ENCODE results near the gene NEUROG3.

- no peak for TF ChIP-seq CBX2 (IDR thresholded peaks at IDR 0.05; ENCODE audit: borderline replicate concordance, low read depth)
- TF ChIP-seq, protein P1, sequence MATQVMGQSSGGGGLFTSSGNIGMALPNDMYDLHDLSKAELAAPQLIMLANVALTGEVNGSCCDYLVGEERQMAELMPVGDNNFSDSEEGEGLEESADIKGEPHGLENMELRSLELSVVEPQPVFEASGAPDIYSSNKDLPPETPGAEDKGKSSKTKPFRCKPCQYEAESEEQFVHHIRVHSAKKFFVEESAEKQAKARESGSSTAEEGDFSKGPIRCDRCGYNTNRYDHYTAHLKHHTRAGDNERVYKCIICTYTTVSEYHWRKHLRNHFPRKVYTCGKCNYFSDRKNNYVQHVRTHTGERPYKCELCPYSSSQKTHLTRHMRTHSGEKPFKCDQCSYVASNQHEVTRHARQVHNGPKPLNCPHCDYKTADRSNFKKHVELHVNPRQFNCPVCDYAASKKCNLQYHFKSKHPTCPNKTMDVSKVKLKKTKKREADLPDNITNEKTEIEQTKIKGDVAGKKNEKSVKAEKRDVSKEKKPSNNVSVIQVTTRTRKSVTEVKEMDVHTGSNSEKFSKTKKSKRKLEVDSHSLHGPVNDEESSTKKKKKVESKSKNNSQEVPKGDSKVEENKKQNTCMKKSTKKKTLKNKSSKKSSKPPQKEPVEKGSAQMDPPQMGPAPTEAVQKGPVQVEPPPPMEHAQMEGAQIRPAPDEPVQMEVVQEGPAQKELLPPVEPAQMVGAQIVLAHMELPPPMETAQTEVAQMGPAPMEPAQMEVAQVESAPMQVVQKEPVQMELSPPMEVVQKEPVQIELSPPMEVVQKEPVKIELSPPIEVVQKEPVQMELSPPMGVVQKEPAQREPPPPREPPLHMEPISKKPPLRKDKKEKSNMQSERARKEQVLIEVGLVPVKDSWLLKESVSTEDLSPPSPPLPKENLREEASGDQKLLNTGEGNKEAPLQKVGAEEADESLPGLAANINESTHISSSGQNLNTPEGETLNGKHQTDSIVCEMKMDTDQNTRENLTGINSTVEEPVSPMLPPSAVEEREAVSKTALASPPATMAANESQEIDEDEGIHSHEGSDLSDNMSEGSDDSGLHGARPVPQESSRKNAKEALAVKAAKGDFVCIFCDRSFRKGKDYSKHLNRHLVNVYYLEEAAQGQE (IDR thresholded peaks at IDR 0.05) = no peak
These were observed 3.8 kb downstream of the NEUROG3 start for GRCh38 chr10:69569396-69569934.
